ENCODE measurements around the gene MCL1.

- no peak; the same call in 1 of the 2 replicates for TF ChIP-seq CTCF (IDR thresholded peaks at IDR 0.05; ENCODE audit: low read depth, low read length)
- 0 out of 2 replicates have a peak, but pooled peaks have one; percentile 63 for TF ChIP-seq EZH2phosphoT487 (IDR thresholded peaks at IDR 0.05; ENCODE audit: low read depth)
Observed at GRCh38 chr1:150613061-150613920, 33.9 kb upstream of the MCL1 start.
